GM23248 (cell line): ENCODE measurements around the gene BRCA1. TPM values are rescaled to one million over a fixed set of nuclear protein-coding genes. Genes with fewer than 3 reads are reported as not detected.

ENCODE experiments used
- DNase-seq: peaks from one replicate; pipeline ENCODE4 v3.0.0-alpha.2; 2015
- H2AFZ ChIP-seq: fragments of 200-600 bp; sonication (generic); 2 replicates; pipeline ENCODE4 v1.6.1; 2016; ENCODE audit warnings: antibody characterized with exemption
- H3F3A ChIP-seq: fragments of 200-600 bp; sonication (generic); 2 replicates; pipeline ENCODE4 v1.6.1; 2016; ENCODE audit warnings: mild to moderate bottlenecking, antibody characterized with exemption, mixed run types; ENCODE audit not compliant: insufficient read depth
- H3K27ac ChIP-seq: fragments of 200-600 bp; sonication (generic); 2 replicates; pipeline ENCODE4 v1.5.1; 2016; ENCODE audit warnings: mild to moderate bottlenecking
- H3K27me3 ChIP-seq: fragments of 200-600 bp; sonication (generic); replicated peaks from 2 replicates; pipeline ENCODE4 v1.6.1; 2016; ENCODE audit warnings: mild to moderate bottlenecking; ENCODE audit not compliant: insufficient read depth
- H3K36me3 ChIP-seq: fragments of 200-600 bp; sonication (generic); 2 replicates; pipeline ENCODE4 v1.6.1; 2016; ENCODE audit warnings: low read depth, mild to moderate bottlenecking
- H3K4me1 ChIP-seq: fragments of 200-600 bp; sonication (generic); 2 replicates; pipeline ENCODE4 v1.6.1; 2016; ENCODE audit warnings: mild to moderate bottlenecking; ENCODE audit not compliant: insufficient read depth
- H3K4me2 ChIP-seq: fragments of 200-600 bp; sonication (generic); one replicate; pipeline ENCODE4 v1.6.1; 2016; ENCODE audit warnings: mild to moderate bottlenecking; ENCODE audit not compliant: unreplicated experiment
- H3K4me3 ChIP-seq: fragments of 200-600 bp; sonication (generic); 2 replicates; pipeline ENCODE4 v1.5.1; 2016; ENCODE audit warnings: mild to moderate bottlenecking
- H3K79me2 ChIP-seq: fragments of 200-600 bp; sonication (generic); 2 replicates; pipeline ENCODE4 v1.6.1; 2016; ENCODE audit warnings: mild to moderate bottlenecking; ENCODE audit not compliant: insufficient read depth
- H3K9ac ChIP-seq: fragments of 200-600 bp; sonication (generic); 2 replicates; pipeline ENCODE4 v1.6.1; 2016; ENCODE audit warnings: mild to moderate bottlenecking
- H3K9me2 ChIP-seq: fragments of 200-600 bp; sonication (generic); 2 replicates; pipeline ENCODE4 v1.6.1; 2016; ENCODE audit warnings: mixed run types, mild to moderate bottlenecking, moderate library complexity; ENCODE audit not compliant: insufficient read depth
- H3K9me3 ChIP-seq: fragments of 200-600 bp; sonication (generic); one replicate; pipeline ENCODE4 v1.6.1; 2017; ENCODE audit warnings: low read depth
- H4K20me1 ChIP-seq: fragments of 200-600 bp; sonication (generic); 2 replicates; pipeline ENCODE4 v1.6.0; 2016; ENCODE audit not compliant: insufficient read depth
- EZH2 ChIP-seq: fragments of 200-600 bp; sonication (generic); IDR thresholded peaks from 2 replicates; pipeline ENCODE4 v1.6.1; 2018; ENCODE audit warnings: antibody characterized with exemption, mild to moderate bottlenecking; ENCODE audit not compliant: insufficient read depth, poor library complexity, severe bottlenecking
- EZH2phosphoT487 ChIP-seq: fragments of 200-600 bp; sonication (generic); IDR thresholded peaks from 2 replicates; pipeline ENCODE4 v1.6.1; 2018; ENCODE audit warnings: antibody characterized with exemption, moderate library complexity, mild to moderate bottlenecking, low read depth; ENCODE audit not compliant: insufficient read depth
- WGBS, 2 experiments: methylation state at CpG; one replicate each; pipeline ENCODE4 v1.1.6; 2015 to 2017; ENCODE audit warnings: low lambda C conversion rate in 2 of 2, low coverage in 1 of 2; ENCODE audit errors: missing lambda C conversion rate in 2 of 2; 5-methylcytosine and 5-hydroxymethylcytosine counted together
- in situ Hi-C: fragments of 300-500 bp; cut with MboI; formaldehyde crosslinking; loops from 2 replicates; pipeline ENCODE4 v1.15.0; 2020
- polyA plus RNA-seq: library from polyadenylated mRNA; unstranded; fragments of >200 nt; fragmentation: Nextera tagmentation; extraction: Ambion mirVana; gene quantifications from 2 replicates; pipeline ENCODE4 v1.2.1, GENCODE V29; 2016
- total RNA-seq: library from RNA; depleted of rRNA; stranded (reverse); fragments of >200 nt; shearing (Covaris generic); gene quantifications from 2 replicates; pipeline ENCODE4 v1.2.3, GENCODE V29; 2014

Gene BRCA1
- total and polyA plus RNA-seq, 2 experiments from 2014 or later: 12.7 to 13.6 TPM

- Histone ChIP-seq H4K20me1 (no peaks in the 10 kb centered on the region), H3K4me1 (peaks cover 25% of the 10 kb centered on the region), H3F3A (no peaks in the 10 kb centered on the region), H3K27ac (no peak overlapping the region), H3K9me3 (no peaks in the 10 kb centered on the region), H3K4me2 (no peak overlapping the region), H3K9ac (0 out of 2 replicates have a peak overlapping the region, but pooled peaks have one; percentile 80), H3K4me3 (no peak overlapping the region), H3K27me3 (no peaks in the 10 kb centered on the region), H2AFZ (no peak overlapping the region), H3K79me2 (peaks cover 40% of the 10 kb centered on the region), H3K36me3 (peaks cover 7% of the 10 kb centered on the region; the same call in 1 of the 2 replicates), H3K9me2 (no peaks in the 10 kb centered on the region)
- no peak for DNase-seq
- 62 to 63% methylated on average over 19 of the region's 19 CpGs for WGBS, 2 experiments
- TF ChIP-seq EZH2 (no peak), EZH2phosphoT487 (no peak)
- in situ Hi-C loops: no loop called here
Measured at GRCh38 chr17:43018008-43018853, 106.9 kb downstream of the BRCA1 start.

DNA sequence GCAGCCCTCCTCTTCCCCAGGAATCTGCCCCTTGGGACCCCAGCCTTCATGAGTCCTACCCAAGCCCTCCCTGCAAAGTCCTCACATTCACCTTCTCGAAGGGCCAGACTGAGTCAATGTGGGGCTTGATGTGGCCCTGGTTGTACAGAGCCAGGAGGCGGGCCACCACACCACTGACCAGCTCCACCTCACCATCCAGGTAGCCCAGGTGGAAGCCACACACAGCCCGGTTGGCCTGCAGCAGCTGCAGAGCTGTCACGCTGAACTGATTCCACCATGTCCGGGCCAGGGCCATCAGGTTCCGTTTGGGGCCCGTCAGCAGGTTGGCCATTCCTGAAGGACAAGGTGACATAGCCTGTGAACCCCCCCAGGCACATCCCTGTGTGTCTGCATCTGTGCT is 108.9 kb downstream of the BRCA1 start:
- no peak overlapping the region for H2AFZ ChIP-seq
- peaks cover 7% of the 10 kb centered on the region; the same call in 1 of the 2 replicates for H3K36me3 ChIP-seq
- no peaks in the 10 kb centered on the region for H3K27me3 ChIP-seq
- peaks cover 25% of the 10 kb centered on the region for H3K4me1 ChIP-seq
- H3K9ac ChIP-seq: no peak overlapping the region
- peaks cover 33% of the 10 kb centered on the region for H3K79me2 ChIP-seq
- in situ Hi-C loops: no loop called here
- no peak overlapping the region for H3K4me3 ChIP-seq
- no peak for DNase-seq
- no peak overlapping the region for H3K27ac ChIP-seq
- TF ChIP-seq EZH2phosphoT487: no peak
- TF ChIP-seq EZH2: no peak
- no peaks in the 10 kb centered on the region for H4K20me1 ChIP-seq
- H3F3A ChIP-seq: no peaks in the 10 kb centered on the region
- H3K9me2 ChIP-seq: no peaks in the 10 kb centered on the region
- WGBS, 2 experiments: 91 to 93% methylated on average over 7 of the region's 7 CpGs
- H3K4me2 ChIP-seq: no peak overlapping the region
- no peaks in the 10 kb centered on the region for H3K9me3 ChIP-seq

GRCh38 chr17:43015579-43015978 is 109.6 kb downstream of the BRCA1 start:
- H3K36me3 ChIP-seq: peaks cover 7% of the 10 kb centered on the region; the same call in 1 of the 2 replicates
- TF ChIP-seq EZH2 (no peak), EZH2phosphoT487 (no peak)
- no peak overlapping the region for H3K27ac ChIP-seq
- no peaks in the 10 kb centered on the region for H3F3A ChIP-seq
- H3K9me2 ChIP-seq: no peaks in the 10 kb centered on the region
- peaks cover 22% of the 10 kb centered on the region for H3K4me1 ChIP-seq
- H3K79me2 ChIP-seq: peaks cover 29% of the 10 kb centered on the region
- H3K4me2 ChIP-seq: no peak overlapping the region
- in situ Hi-C loops: no loop called here
- H3K9ac ChIP-seq: no peak overlapping the region
- no peak overlapping the region for H2AFZ ChIP-seq
- H4K20me1 ChIP-seq: no peaks in the 10 kb centered on the region
- WGBS, 2 experiments: 74 to 77% methylated on average over 8 to 9 of the region's 9 CpGs
- DNase-seq: no peak
- no peaks in the 10 kb centered on the region for H3K9me3 ChIP-seq
- no peak overlapping the region for H3K4me3 ChIP-seq
- H3K27me3 ChIP-seq: no peaks in the 10 kb centered on the region

- Histone ChIP-seq H3K36me3 (peaks cover 7% of the 10 kb centered on the region; the same call in 1 of the 2 replicates), H4K20me1 (no peaks in the 10 kb centered on the region), H3K9me3 (no peaks in the 10 kb centered on the region), H3K9ac (no peak overlapping the region), H3K4me2 (no peak overlapping the region), H3K4me3 (no peak overlapping the region), H3K27me3 (no peaks in the 10 kb centered on the region), H3K9me2 (no peaks in the 10 kb centered on the region), H3K79me2 (peaks cover 22% of the 10 kb centered on the region), H3K27ac (no peak overlapping the region), H3F3A (no peaks in the 10 kb centered on the region), H2AFZ (no peak overlapping the region), H3K4me1 (peaks cover 15% of the 10 kb centered on the region)
- DNase-seq: no peak
- TF ChIP-seq EZH2 (no peak), EZH2phosphoT487 (no peak)
- in situ Hi-C loops: no loop called here
- WGBS, 2 experiments: 86% methylated on average over 8 of the region's 8 CpGs
Measured at GRCh38 chr17:43014649-43015542, 110.3 kb downstream of the BRCA1 start.
